Middle frontal gyrus (tissue), 1 donor: Measurements from ENCODE around the gene FNDC3B.

Experiments
- DNase-seq: peaks from one replicate; pipeline ENCODE4 v3.0.0-alpha.2; 2015; ENCODE audit warnings: low spot score; ENCODE audit errors: extremely low spot score

The FNDC3B gene

GRCh38 chr3:172305552-172305951 lies 266.2 kb downstream of the FNDC3B start:
- DNase-seq: no peak

GRCh38 chr3:172305974-172306373 lies 266.6 kb downstream of the FNDC3B start:
- DNase-seq: no peak

GRCh38 chr3:172307141-172307560 lies 267.8 kb downstream of the FNDC3B start:
- no peak for DNase-seq

- no peak for DNase-seq
Measured at GRCh38 chr3:172309059-172309458, 269.7 kb downstream of the FNDC3B start.

GRCh38 chr3:172309741-172310427 lies 270.5 kb downstream of the FNDC3B start:
- no peak for DNase-seq

- DNase-seq: no peak
Measured at GRCh38 chr3:172310428-172310760, 271.0 kb downstream of the FNDC3B start.

GRCh38 chr3:172311217-172311616 lies 271.8 kb downstream of the FNDC3B start:
- DNase-seq: no peak

GRCh38 chr3:172312001-172312400 lies 272.6 kb downstream of the FNDC3B start:
- no peak for DNase-seq

- no peak for DNase-seq
Measured at GRCh38 chr3:172312711-172313110, 273.3 kb downstream of the FNDC3B start.

GRCh38 chr3:172313671-172314070 lies 274.3 kb downstream of the FNDC3B start:
- DNase-seq: no peak

GRCh38 chr3:172314591-172315160 lies 275.3 kb downstream of the FNDC3B start:
- DNase-seq: no peak

GRCh38 chr3:172315401-172316091 lies 276.2 kb downstream of the FNDC3B start:
- DNase-seq: no peak

GRCh38 chr3:172316758-172317157 lies 277.4 kb downstream of the FNDC3B start:
- DNase-seq: no peak

GRCh38 chr3:172317481-172317880 lies 278.1 kb downstream of the FNDC3B start:
- no peak for DNase-seq

GRCh38 chr3:172317984-172318383 lies 278.6 kb downstream of the FNDC3B start:
- DNase-seq: no peak

GRCh38 chr3:172319595-172319994 lies 280.2 kb downstream of the FNDC3B start:
- DNase-seq: no peak

GRCh38 chr3:172320468-172320867 lies 281.1 kb downstream of the FNDC3B start:
- no peak for DNase-seq

GRCh38 chr3:172321035-172321434 lies 281.7 kb downstream of the FNDC3B start:
- no peak for DNase-seq

- DNase-seq: no peak
Measured at GRCh38 chr3:172323894-172324610, 284.7 kb downstream of the FNDC3B start.

GRCh38 chr3:172324611-172325203 lies 285.3 kb downstream of the FNDC3B start:
- DNase-seq: no peak

- DNase-seq: no peak
Measured at GRCh38 chr3:172325461-172325860, 286.1 kb downstream of the FNDC3B start.

- DNase-seq: no peak
Measured at GRCh38 chr3:172326993-172327392, 287.6 kb downstream of the FNDC3B start.
